ENCODE measurements around the gene TBC1D22A.

GRCh38 chr22:46954781-46955180 lies 192.3 kb downstream of the TBC1D22A start:
- TF ChIP-seq CTCF (IDR thresholded peaks at IDR 0.05): no peak
- no peak for TF ChIP-seq POLR2A (IDR thresholded peaks at IDR 0.05)

Data from heart left ventricle (tissue), 13 donors.